SK-N-SH (cell line): ENCODE measurements around the gene CREB3. TPM values are rescaled to one million over a fixed set of nuclear protein-coding genes. Genes with fewer than 3 reads are reported as not detected.

Source experiments
- CTCF ChIA-PET: fragments of 300-600, 350-600 bp; formaldehyde crosslinking; extraction: SDS; loops from one replicate; lab custom pipeline; 2021; lab: Yijun Ruan, JAX
- POLR2A ChIA-PET: fragments of 350-600 bp; sonication (Branson Sonifier 250); formaldehyde crosslinking; extraction: SDS; loops from one replicate; lab custom pipeline; 2020; ENCODE audit warnings: antibody characterized with exemption, inconsistent platforms; lab: Yijun Ruan, JAX
- DNase-seq: peaks from one replicate; pipeline ENCODE4 v3.0.0; 2012
- H2AFZ ChIP-seq: fragments of 200-600 bp; sonication (generic); 2 replicates; pipeline ENCODE4 v1.8.1; 2016; ENCODE audit warnings: antibody characterized with exemption, mild to moderate bottlenecking, low read depth
- H3F3A ChIP-seq: fragments of 200-600 bp; sonication (generic); replicated peaks from 2 replicates; pipeline ENCODE3; 2016; ENCODE audit warnings: antibody characterized with exemption, mild to moderate bottlenecking; ENCODE audit not compliant: insufficient read depth
- H3K27ac ChIP-seq, 2 experiments: fragments of 200-500 bp in 1 of 2; fragments of 200-600 bp in 1 of 2; sonication (Bioruptor generic) in 1 of 2; sonication (generic), shearing (Covaris generic) in 1 of 2; 2 replicates each; pipeline versions ENCODE4 v1.5.1 to v1.6.1; 2014 to 2016; ENCODE audit warnings: low read depth in 2 of 2, inconsistent platforms in 1 of 2, low read length in 1 of 2, mild to moderate bottlenecking in 1 of 2, mixed read lengths in 1 of 2
- H3K27me3 ChIP-seq: fragments of 200-600 bp; sonication (generic), shearing (Covaris generic); 2 replicates; pipeline ENCODE4 v1.6.1; 2016; ENCODE audit warnings: mixed run types; ENCODE audit not compliant: insufficient read depth
- H3K36me3 ChIP-seq, 2 experiments: fragments of 200-500 bp in 1 of 2; fragments of 200-600 bp in 1 of 2; sonication (Bioruptor generic) in 1 of 2; sonication (generic) in 1 of 2; replicated peaks in 1 of 2; 2 replicates each; pipeline versions ENCODE3 to v1.5.1; 2014 to 2016; ENCODE audit warnings: low read length in 1 of 2, mild to moderate bottlenecking in 1 of 2; ENCODE audit not compliant: insufficient read depth in 2 of 2, control insufficient read depth in 1 of 2
- H3K4me1 ChIP-seq, 2 experiments: fragments of 200-500 bp in 1 of 2; fragments of 200-600 bp in 1 of 2; sonication (Bioruptor generic) in 1 of 2; sonication (generic), shearing (Covaris generic) in 1 of 2; 2 replicates each; pipeline versions ENCODE4 v1.5.1 to v1.6.1; 2014 to 2016; ENCODE audit warnings: low read depth in 1 of 2, low read length in 1 of 2, mixed run types in 1 of 2; ENCODE audit not compliant: insufficient read depth in 2 of 2, control insufficient read depth in 1 of 2
- H3K4me2 ChIP-seq: fragments of 200-600 bp; sonication (generic), shearing (Covaris generic); 2 replicates; pipeline ENCODE4 v1.6.1; 2017; ENCODE audit warnings: mixed run types
- H3K4me3 ChIP-seq, 2 experiments: fragments of 200-500 bp in 1 of 2; fragments of 200-600 bp in 1 of 2; sonication (Bioruptor generic) in 1 of 2; sonication (generic), shearing (Covaris generic) in 1 of 2; 2 replicates each; pipeline versions ENCODE4 v1.5.1 to v1.8.1; 2014 to 2016; ENCODE audit warnings: low read depth in 2 of 2, inconsistent platforms in 1 of 2, low read length in 1 of 2, mild to moderate bottlenecking in 1 of 2, mixed read lengths in 1 of 2, moderate library complexity in 1 of 2
- H3K79me2 ChIP-seq: fragments of 200-600 bp; sonication (generic); 2 replicates; pipeline ENCODE4 v1.8.1; 2017; ENCODE audit warnings: mild to moderate bottlenecking; ENCODE audit not compliant: insufficient read depth
- H3K9ac ChIP-seq: fragments of 200-600 bp; sonication (generic); 2 replicates; pipeline ENCODE4 v1.6.1; 2017; ENCODE audit warnings: mixed run types
- H3K9me2 ChIP-seq: fragments of 200-600 bp; sonication (generic); 2 replicates; pipeline ENCODE4 v1.6.1; 2017; ENCODE audit warnings: mixed run types
- H3K9me3 ChIP-seq: fragments of 200-600 bp; sonication (generic); 2 replicates; pipeline ENCODE4 v1.6.1; 2017; ENCODE audit warnings: mixed run types, mild to moderate bottlenecking, moderate library complexity
- H4K20me1 ChIP-seq: fragments of 200-600 bp; sonication (generic); 2 replicates; pipeline ENCODE4 v1.6.1; 2017; ENCODE audit warnings: mild to moderate bottlenecking, mixed run types; ENCODE audit not compliant: insufficient read depth
- ELF1 ChIP-seq: IDR thresholded peaks from 2 replicates; pipeline ENCODE4 v1.4.0; 2012
- EZH2phosphoT487 ChIP-seq: fragments of 200-600 bp; sonication (generic); IDR thresholded peaks from 2 replicates; pipeline ENCODE4 v1.6.1; 2017; ENCODE audit warnings: low read depth, mixed run types, mild to moderate bottlenecking, antibody characterized with exemption, moderate library complexity, borderline replicate concordance
- FOXJ3 ChIP-seq: sonication (generic); formaldehyde crosslinking; IDR thresholded peaks from 2 replicates; pipeline ENCODE4 v1.5.1; 2020; ENCODE audit warnings: mild to moderate bottlenecking, missing genetic modification reagents
- FOXM1 ChIP-seq: IDR thresholded peaks from 2 replicates; pipeline ENCODE4 v1.4.0; 2012; ENCODE audit warnings: low read depth, mild to moderate bottlenecking
- GABPA ChIP-seq: IDR thresholded peaks from 2 replicates; pipeline ENCODE4 v1.4.0; 2012; ENCODE audit warnings: low read depth, mild to moderate bottlenecking
- GATA2 ChIP-seq: sonication (generic); formaldehyde crosslinking; IDR thresholded peaks from 2 replicates; pipeline ENCODE4 v1.5.0; 2020; ENCODE audit warnings: mild to moderate bottlenecking, missing genetic modification reagents
- IRF3 ChIP-seq: fragments of 150-350 bp; IDR thresholded peaks from 2 replicates; pipeline ENCODE4 v1.6.1; 2016; ENCODE audit warnings: mild to moderate bottlenecking, low read depth, low read length
- MAX ChIP-seq: IDR thresholded peaks from 2 replicates; pipeline ENCODE4 v1.4.0; 2012; ENCODE audit warnings: low read depth
- MXI1 ChIP-seq: IDR thresholded peaks from 2 replicates; pipeline ENCODE4 v1.6.1; 2012; ENCODE audit warnings: mild to moderate bottlenecking, low read depth, low read length, improper control_type of control experiment
- NRF1 ChIP-seq: IDR thresholded peaks from 2 replicates; pipeline ENCODE4 v1.6.1; 2012; ENCODE audit warnings: low read depth, mild to moderate bottlenecking, low read length
- RCOR1 ChIP-seq: fragments of 150-350 bp; IDR thresholded peaks from 2 replicates; pipeline ENCODE4 v1.6.1; 2017; ENCODE audit warnings: antibody characterized with exemption, low read length
- REST ChIP-seq: IDR thresholded peaks from 2 replicates; pipeline ENCODE4 v1.6.1; 2012; ENCODE audit warnings: mild to moderate bottlenecking, low read depth, low read length, moderate library complexity
- RFX5 ChIP-seq: IDR thresholded peaks from 2 replicates; pipeline ENCODE4 v1.6.1; 2012; ENCODE audit warnings: mild to moderate bottlenecking, improper control_type of control experiment, low read length
- RXRA ChIP-seq: IDR thresholded peaks from 2 replicates; pipeline ENCODE4 v1.4.0; 2012; ENCODE audit warnings: low read depth, mild to moderate bottlenecking, borderline replicate concordance
- SIN3A ChIP-seq: IDR thresholded peaks from 2 replicates; pipeline ENCODE4 v1.6.1; 2012; ENCODE audit warnings: low read depth, mild to moderate bottlenecking, low read length, moderate library complexity, borderline replicate concordance
- SMC3 ChIP-seq: IDR thresholded peaks from 2 replicates; pipeline ENCODE4 v1.6.1; 2012; ENCODE audit warnings: low read depth, low read length, improper control_type of control experiment
- TCF12 ChIP-seq: IDR thresholded peaks from 2 replicates; pipeline ENCODE4 v1.4.0; 2012
- TEAD4 ChIP-seq: IDR thresholded peaks from 2 replicates; pipeline ENCODE4 v1.4.0; 2012; ENCODE audit warnings: mild to moderate bottlenecking, borderline replicate concordance; ENCODE audit not compliant: insufficient read depth
- USF2 ChIP-seq: fragments of 150-350 bp; IDR thresholded peaks from 2 replicates; pipeline ENCODE4 v1.6.1; 2017; ENCODE audit warnings: antibody characterized with exemption, low read length, low read depth, borderline replicate concordance
- ZBTB33 ChIP-seq: IDR thresholded peaks from 2 replicates; pipeline ENCODE4 v1.4.0; 2012; ENCODE audit warnings: low read depth, borderline replicate concordance
- WGBS: methylation state at CpG from one replicate; pipeline ENCODE4 v1.1.6; 2017; ENCODE audit warnings: low lambda C conversion rate; 5-methylcytosine and 5-hydroxymethylcytosine counted together
- polyA plus RNA-seq, 3 experiments: library from polyadenylated mRNA; depleted of rRNA; stranded (reverse); fragments of >200 nt; gene quantifications; 2 replicates each; pipeline ENCODE4 v1.2.3, GENCODE V29; 2012

Gene CREB3
- polyA plus RNA-seq, 1 of the 3 experiments (the other 2 are of a cell fraction): 38.6 TPM

- WGBS: 99% methylated on average over 10 of the region's 13 CpGs
- no peak for DNase-seq
- H2AFZ ChIP-seq: no peak overlapping the region
- no peaks in the 10 kb centered on the region for H3K9me2 ChIP-seq
- no peaks in the 10 kb centered on the region for H3K9me3 ChIP-seq
- no peak overlapping the region for H3K4me3 ChIP-seq
- no peaks in the 10 kb centered on the region for H4K20me1 ChIP-seq
- no peak overlapping the region for H3K4me2 ChIP-seq
- H3K79me2 ChIP-seq: no peaks in the 10 kb centered on the region; the same call in 1 of the 2 replicates
- CTCF ChIA-PET: interaction anchor here (1.1 to 19.9 kb wide), 6 partner anchors 10 to 84 kb away, joined by 3 to 183 read pairs (median 3); partner anchors contain the start of genes CREB3 and TLN1
- no peaks in the 10 kb centered on the region for H3K4me1 ChIP-seq
- no peak for TF ChIP-seq GATA2 (CRISPR knock-in tag)
- no peak for TF ChIP-seq TEAD4
- no peak for TF ChIP-seq USF2
- no peak for TF ChIP-seq SIN3A
- no peak for TF ChIP-seq FOXJ3 (CRISPR knock-in tag)
- no peak for TF ChIP-seq GABPA
- no peak for TF ChIP-seq ZBTB33
- TF ChIP-seq TCF12: no peak
- no peak for TF ChIP-seq EZH2phosphoT487
- TF ChIP-seq RFX5: no peak
- no peak for TF ChIP-seq REST
- no peak for TF ChIP-seq FOXM1
- no peak for TF ChIP-seq SMC3
- no peak for TF ChIP-seq MXI1
- no peak for TF ChIP-seq IRF3
- no peak for TF ChIP-seq RXRA
- TF ChIP-seq MAX: no peak
- TF ChIP-seq ELF1: no peak
- no peak for TF ChIP-seq RCOR1
- TF ChIP-seq NRF1: no peak
- POLR2A ChIA-PET: interaction anchor here (1.5 kb wide), 1 partner anchor 13 kb away, joined by 3 read pairs; no protein-coding TSS in a partner anchor
- peaks cover 4% of the 10 kb centered on the region for H3F3A ChIP-seq
- no peak overlapping the region for H3K27ac ChIP-seq
- no peak overlapping the region for H3K9ac ChIP-seq
- H3K36me3 ChIP-seq: peaks cover 57 to 88% of the 10 kb centered on the region in 2 experiments
- no peaks in the 10 kb centered on the region for H3K27me3 ChIP-seq
Measured at GRCh38 chr9:35714579-35715252, 17.8 kb upstream of the CREB3 start.
